LNCaP clone FGC (cell line): ENCODE data around the gene MALRD1.

Source experiments
- DNase-seq: peaks from one replicate; pipeline ENCODE4 v3.0.0-alpha.2; 2011; ENCODE audit warnings: low read depth
- H3K4me3 ChIP-seq: 2 replicates; pipeline ENCODE4 v1.5.1; 2011; ENCODE audit warnings: mild to moderate bottlenecking, low read depth, low read length, control low read depth
- TF ChIP-seq, protein P1 (sequence below): IDR thresholded peaks from 2 replicates; pipeline ENCODE4 v1.5.1; 2012; ENCODE audit warnings: mild to moderate bottlenecking; ENCODE audit not compliant: control insufficient read depth, insufficient read depth; ENCODE audit errors: extremely low read depth

Gene MALRD1

DNA sequence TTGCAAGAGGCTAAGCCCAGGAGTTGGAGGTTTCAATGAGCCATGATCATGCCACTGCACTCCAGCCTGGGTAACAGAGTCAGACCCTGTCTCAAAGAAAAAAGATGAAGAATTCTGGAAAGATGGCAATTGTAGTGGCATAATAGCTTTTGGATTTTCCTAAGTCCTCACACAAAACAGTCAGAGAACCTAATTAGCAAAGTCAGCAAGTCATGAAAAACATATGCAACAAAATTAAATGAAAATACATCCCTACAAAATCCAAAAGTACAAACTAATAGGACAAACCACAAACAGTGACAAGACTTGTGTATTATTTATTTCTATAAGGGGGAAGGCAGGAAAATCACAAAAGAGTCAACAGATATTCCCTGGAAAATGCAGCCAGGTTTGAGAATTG lies 405.4 kb downstream of the MALRD1 start:
- DNase-seq = no peak
- H3K4me3 ChIP-seq = no peak overlapping the region
- TF ChIP-seq, protein P1, sequence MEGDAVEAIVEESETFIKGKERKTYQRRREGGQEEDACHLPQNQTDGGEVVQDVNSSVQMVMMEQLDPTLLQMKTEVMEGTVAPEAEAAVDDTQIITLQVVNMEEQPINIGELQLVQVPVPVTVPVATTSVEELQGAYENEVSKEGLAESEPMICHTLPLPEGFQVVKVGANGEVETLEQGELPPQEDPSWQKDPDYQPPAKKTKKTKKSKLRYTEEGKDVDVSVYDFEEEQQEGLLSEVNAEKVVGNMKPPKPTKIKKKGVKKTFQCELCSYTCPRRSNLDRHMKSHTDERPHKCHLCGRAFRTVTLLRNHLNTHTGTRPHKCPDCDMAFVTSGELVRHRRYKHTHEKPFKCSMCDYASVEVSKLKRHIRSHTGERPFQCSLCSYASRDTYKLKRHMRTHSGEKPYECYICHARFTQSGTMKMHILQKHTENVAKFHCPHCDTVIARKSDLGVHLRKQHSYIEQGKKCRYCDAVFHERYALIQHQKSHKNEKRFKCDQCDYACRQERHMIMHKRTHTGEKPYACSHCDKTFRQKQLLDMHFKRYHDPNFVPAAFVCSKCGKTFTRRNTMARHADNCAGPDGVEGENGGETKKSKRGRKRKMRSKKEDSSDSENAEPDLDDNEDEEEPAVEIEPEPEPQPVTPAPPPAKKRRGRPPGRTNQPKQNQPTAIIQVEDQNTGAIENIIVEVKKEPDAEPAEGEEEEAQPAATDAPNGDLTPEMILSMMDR = no peak

DNA sequence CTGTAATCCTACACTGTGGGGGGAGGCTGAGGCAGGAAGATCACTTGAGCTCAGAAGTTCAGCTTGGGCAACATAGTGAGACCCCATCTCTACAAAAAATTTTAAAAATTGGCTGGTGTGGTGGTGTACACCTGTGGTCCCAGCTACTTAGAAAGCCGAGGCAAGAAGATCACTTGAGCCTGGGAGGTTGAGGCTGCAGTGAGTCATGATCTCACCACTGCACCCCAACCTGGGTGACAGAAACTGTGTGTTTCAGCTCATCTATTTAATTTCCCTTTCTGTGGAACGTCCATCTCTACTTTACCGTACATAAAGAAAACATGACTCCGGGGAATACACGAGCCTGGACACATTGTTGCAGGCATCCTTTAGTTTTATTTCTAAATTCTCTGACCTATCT lies 413.0 kb downstream of the MALRD1 start:
- DNase-seq = no peak
- H3K4me3 ChIP-seq = no peak overlapping the region
- TF ChIP-seq, protein P1 = no peak

DNA sequence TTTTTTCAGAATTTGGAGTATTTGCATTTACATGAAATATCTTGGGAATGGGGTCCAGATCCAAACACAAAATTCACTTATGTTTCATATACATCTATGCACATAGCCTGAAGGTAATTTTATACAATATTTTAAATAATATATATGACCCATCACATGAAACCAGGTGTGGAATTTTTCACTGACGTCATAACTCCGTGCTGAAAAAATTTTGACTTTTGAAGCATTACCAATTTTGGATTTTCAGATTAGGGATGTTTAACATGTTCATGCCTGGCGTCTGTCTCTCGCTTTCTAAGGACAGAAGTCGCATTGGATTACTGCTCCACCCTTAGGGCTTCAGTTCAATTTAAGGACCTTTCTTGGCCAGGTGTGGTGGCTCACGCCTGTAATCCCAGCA lies 418.1 kb downstream of the MALRD1 start:
- TF ChIP-seq, protein P1 = no peak
- DNase-seq = no peak

DNA sequence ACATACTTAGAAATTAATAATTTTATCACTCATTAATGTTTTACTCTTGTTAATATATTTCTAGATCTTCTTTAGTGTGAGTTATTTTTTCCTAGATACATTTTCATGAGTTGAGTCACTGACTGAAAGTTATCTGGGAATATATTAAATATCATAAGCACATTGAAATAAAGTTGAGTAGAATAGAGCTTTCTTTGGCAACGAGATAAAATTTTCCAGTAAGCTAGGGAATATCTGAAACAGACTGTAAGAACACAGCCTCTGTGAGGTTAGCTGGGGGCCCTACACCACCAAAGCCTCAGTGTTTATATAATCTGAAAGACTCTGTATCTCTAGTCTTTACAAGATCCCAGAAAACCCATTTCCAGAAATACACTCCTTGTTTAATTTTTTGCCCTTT lies 419.8 kb downstream of the MALRD1 start:
- DNase-seq = no peak
- H3K4me3 ChIP-seq = no peak overlapping the region
- TF ChIP-seq, protein P1 = no peak

More for the DNA sequence above, 418.1 kb downstream of the MALRD1 start:
- H3K4me3 ChIP-seq = no peak overlapping the region

DNA sequence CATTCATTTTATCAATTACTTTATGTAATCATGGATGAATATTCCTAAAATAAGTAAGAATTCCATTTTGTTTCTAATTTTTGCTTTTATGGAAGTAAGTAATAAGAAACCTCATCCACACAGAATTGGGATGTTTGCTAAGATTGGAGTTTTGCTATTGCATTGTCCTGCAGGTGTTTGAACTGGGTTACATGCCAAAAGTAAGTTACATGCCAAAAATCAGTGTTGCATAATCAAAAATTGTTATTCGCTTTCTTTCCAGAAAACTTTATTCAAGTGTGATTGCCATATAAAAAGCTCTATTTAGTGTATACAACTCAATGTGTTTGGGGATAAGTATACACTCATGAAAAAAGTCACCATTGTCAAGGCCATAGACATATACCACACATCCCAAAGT lies 420.9 kb downstream of the MALRD1 start:
- DNase-seq = no peak
- H3K4me3 ChIP-seq = no peak overlapping the region
- TF ChIP-seq, protein P1 = no peak

DNA sequence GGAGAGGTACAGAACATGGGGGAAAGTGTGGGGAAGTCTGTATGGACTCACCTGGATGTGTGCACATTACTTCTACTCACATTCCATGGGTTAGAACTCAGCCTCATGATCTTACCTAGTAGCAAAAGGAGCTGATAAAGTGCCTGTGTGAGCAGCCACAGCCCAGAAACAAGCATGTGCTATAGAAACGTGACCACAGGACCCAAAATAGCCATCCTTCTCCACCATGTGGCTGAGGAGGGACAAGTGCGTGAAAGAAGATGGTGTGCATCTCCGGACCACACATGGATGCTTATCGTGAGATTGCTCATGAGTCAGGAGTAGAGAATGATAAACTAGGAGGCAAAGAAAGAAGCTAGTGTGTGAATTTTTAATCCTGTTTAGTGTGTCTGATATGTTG lies 431.3 kb downstream of the MALRD1 start:
- DNase-seq = no peak
- no peak overlapping the region for H3K4me3 ChIP-seq
- TF ChIP-seq, protein P1 = no peak

DNA sequence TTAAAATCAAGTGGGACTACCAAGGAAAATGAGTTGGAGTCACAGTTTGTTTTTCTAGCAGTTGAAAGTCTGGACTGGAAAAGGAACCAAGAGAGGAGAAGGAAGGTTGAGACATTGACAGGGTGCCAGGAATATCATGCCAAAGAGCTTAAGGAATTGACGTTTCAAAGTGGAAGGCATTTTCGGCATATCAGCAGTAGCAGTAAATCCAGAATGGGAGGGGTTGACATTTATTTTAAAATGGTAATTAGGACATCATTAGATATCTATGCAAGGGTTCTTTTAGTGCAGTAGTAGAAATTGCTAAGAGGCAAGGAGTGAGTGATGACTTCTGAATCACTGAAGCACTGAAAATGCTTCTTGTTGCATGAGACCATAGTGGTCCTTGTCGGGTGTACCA lies 431.8 kb downstream of the MALRD1 start:
- no peak overlapping the region for H3K4me3 ChIP-seq
- DNase-seq = no peak
- TF ChIP-seq, protein P1 = no peak
